Stimulated activated CD4-positive, alpha-beta T cell treated with anti-CD3 and anti-CD28 coated beads, Interleukin-1b, Interleukin-23, amount 100 ng/mL, for 48 hours (primary cell): ENCODE measurements around the gene CDK2.
"Not testable (repeated sequence)": the region's sequence is repeated elsewhere in the genome, so short reads cannot be mapped to it uniquely, and the experiment has no call there.

ENCODE experiments used
- DNase-seq: peaks from one replicate; pipeline ENCODE4 v3.0.0-alpha.2; 2020

The CDK2 gene

GRCh38 chr12:55966408-55967281, at the start of gene CDK2:
Gene CDK2, plus strand, starts transcription at chr12:55966830. Its CDS starts 179 bp downstream, at chr12:55967009.
- DNase-seq = peak; percentile 91

DNA sequence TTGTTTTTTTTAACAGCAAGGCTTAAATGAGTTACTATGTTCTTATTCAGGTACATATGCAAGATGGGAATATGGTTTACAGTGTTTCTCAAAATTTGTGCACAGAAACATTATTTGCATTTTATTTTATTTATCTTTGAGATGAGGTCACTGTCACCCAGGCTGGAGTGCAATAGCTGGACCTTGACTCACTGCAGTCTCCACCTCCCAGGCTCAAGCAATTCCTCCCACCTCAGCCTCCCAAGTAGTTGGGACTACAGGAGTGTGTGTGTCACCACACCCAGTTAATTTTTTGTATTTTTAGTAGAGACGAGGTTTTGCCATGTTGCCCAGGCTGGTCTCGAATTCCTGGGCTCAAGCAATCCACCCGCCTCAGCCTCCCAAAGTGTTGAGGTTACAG, 47.6 kb upstream of the CDK2 start:
- not testable (repeated sequence) for DNase-seq

GRCh38 chr12:55922126-55922525, 44.5 kb upstream of the CDK2 start:
- DNase-seq = no peak

DNA sequence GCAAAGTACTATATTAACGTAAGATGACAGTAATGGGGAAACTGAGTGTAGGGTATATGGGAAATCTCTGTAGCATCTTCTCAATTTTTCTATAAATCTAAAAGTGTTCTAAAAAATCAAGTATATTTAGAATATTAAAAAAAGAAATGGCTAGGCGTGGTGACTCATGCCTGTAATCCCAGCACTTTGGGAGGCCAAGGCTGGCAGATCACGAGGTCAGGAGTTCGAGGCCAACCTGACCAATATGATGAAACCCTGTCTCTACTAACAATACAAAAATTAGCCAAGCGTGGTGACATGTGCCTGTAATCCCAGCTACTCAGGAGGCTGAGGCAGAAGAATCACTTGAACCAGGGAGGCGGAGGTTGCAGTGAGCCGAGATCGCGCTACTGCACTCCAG, 43.0 kb upstream of the CDK2 start:
- DNase-seq = not testable (repeated sequence)

DNA sequence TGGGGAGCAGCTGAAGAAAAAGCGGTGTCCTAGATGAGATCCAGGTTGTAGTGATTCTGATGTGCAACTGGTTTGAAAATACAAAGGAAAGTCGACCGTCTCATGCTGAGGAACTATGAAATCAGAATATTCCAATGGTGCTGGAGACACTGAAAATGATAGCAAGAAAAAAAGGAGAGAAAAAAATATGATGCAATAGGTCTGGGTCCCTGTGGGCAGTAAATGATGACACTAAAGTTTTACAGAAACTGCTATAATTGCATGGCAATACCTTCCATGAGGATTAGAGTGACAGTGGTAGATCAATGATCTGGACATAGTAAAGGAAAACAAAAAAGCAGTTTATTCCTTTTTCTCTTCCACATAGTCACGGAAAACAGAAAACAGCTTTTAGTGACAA, 41.3 kb upstream of the CDK2 start:
- DNase-seq = no peak

DNA sequence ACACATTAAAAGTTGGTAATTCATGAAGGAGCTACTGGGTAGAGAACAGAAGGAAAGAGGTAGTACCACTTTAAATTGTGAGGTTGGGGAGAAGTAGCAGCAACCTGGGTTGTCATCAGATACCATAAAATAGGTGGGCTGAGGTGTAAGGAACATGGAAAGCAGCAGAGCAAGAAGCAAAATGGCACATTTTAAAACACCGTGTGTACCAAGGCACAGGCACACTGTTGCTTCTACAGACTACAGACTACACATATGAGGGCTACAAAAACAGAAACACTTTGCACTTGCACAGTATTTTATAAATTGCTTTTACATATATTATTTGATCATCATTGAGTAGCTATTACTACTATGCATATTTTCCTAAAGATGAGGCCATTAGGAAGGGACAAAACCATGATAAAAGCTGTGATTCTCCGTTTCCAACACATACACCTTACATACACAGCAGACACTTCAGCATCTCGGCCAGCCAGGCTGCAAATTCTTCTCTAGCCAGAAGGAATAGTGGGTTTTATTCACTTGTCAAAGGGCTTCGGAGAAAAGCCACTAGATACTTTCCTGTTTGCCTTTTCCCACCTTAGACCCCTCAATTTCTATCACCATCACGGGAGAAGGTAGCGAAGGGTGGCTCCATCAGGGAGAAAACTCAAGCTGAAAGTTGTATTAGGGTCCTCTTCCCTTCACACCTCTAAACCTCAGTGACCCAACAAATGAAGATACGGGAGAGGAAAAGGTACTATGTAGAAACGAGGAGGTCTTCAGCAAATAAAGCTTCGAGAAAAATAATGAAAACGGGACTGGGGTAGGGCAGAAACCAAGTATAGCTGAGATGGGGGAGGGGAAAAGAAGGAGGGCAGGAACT, 40.5 kb upstream of the CDK2 start:
- DNase-seq = no peak

DNA sequence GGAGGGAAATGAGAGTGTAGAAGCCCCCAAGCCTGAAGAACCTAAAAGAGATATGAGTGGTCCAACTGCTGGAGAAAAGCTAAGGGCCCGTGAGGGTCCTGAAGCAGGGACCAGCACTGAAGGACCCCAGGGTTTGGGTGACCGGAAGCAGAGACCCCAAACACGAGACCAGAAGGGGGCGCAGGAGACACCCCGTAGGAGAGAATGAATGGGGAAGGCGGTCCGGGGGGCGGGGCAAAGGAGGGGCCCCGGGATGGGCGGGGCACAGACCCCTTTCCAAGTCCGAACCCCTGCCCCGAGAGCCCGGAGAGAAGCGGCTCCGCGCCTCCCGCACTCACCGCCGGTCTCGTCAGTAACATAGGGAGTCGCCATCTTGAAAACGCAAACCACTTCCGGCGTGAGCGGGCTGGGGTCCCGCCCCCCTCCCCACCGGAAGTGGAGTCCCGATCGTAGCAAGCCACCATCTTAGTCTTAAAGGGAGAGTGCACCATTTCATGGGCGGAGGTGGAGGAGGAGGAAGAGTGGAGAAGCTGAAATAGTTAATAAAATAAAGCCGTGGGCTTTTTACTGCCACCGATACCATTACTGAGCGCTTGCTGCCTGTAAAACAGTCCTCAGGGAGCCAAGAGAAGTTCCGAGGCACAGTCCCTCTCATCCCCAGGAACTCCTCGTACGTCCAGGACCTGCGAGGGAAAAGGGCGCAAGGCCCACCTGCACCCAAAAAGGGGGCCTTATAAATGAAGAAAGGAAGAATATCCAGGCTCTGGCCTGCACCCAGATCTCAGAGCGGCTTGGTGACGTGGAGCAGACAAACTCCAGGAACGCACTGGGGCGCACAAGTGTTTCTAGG, 39.7 kb upstream of the CDK2 start:
- DNase-seq = peak; percentile 95

DNA sequence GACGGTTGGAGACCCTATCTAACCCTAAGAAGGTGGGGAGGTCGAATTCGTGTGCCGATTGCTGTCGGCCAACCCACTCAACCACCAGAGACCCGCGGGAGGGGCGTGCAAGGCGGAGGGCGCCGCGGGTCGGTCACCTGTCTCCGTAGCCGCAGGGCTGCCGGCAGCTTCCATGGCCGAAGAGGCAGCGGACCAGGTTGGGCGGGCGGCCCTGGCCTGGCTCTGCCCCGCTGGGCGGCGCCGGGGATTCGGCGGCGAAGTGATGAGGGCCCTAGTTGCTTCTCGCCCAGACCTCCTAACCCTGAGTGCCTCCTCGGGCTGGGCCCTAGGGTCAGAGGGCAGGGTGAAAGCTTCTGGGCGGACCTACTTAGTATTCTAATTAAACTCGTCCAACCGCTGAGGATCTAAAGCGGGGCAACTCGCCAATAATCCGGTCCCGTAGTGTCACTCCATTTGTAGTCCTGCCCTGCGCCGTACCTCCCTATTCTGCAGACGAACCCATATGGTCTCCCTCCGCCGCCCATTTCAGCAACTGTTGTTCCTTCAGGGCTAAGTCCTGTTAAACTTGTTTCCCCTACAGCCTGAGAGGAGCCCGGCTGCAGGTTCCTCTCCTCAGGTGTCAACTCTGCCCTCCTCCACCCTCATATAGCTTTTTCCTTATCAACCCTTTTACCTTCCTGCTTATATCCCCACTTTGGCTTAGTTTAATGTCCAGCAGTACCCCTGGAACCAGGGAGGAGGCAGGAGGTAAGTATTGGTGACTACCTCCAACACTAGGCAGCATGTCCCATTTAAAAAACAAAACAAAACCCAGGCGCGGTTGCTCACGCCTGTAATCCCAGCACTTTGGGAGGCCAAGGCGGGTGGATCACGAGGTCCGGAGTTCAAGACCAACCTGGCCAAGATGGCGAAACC, 38.8 kb upstream of the CDK2 start, which contains the start of gene PYM1:
PYM1 (minus strand) TSS at position 307 of the 915 bp plus-strand sequence; CDS start at position 174, 133 bp downstream.
- peak; percentile 80 for DNase-seq

DNA sequence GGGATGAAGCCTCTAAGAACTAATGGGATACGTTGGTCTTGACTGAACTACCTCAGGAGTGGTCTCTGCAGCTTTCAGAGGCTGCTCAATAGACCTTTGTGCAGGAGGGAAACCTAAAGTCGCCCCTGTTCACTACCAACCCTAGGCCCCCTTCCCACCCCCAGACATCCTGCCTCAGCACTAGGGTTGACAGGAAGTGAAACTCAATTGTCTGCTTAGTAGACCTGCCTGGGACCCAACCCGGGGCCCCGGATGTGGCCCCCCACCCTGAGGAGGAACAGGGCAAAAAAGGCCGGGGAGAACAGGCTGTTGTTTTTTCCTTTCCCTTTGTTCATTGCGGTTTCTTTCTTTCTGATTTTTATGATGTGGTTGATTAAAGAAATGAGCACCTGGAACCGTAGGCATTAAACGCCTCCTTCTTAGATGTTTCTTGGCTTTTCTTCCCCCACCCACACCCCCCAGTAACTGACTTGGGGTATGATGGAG, 37.3 kb upstream of the CDK2 start:
- peak; percentile 90 for DNase-seq

DNA sequence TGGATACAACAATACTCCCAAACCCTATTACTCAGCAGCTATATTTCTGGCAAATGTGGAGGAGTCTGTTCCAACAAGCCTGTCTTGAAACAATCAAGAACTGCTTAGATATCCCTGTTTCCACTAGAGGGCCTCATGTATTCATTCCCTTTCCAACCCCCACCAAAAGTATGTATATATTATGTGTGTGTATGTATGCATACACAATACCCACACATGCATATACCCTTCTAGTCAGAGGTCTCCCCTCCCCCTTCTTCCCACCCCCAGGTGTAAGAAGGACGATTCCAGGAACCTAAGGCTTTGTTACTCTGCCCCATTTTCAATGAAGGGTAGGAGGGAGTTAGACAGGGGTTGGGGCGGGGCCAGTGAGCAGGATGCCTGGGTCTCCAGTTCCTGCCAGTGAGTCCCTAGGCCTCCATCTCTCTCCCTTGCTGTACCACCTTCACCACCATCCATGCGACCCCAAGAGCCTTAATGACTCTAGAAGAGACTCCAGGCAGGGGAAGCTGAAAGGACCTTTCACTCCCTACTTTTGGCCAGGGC, 35.8 kb upstream of the CDK2 start, which contains the start of gene DGKA:
DGKA (plus strand) TSS at position 392 of the 546 bp plus-strand sequence. CDS start 5,342 bp downstream, outside the sequence.
- peak; percentile 87 for DNase-seq

GRCh38 chr12:55931317-55931779, 35.3 kb upstream of the CDK2 start:
- no peak for DNase-seq

- DNase-seq = no peak
Measured at GRCh38 chr12:55931780-55932550, 34.7 kb upstream of the CDK2 start.

- DNase-seq = peak; percentile 43
Measured at GRCh38 chr12:55932551-55932910, 34.1 kb upstream of the CDK2 start.

DNA sequence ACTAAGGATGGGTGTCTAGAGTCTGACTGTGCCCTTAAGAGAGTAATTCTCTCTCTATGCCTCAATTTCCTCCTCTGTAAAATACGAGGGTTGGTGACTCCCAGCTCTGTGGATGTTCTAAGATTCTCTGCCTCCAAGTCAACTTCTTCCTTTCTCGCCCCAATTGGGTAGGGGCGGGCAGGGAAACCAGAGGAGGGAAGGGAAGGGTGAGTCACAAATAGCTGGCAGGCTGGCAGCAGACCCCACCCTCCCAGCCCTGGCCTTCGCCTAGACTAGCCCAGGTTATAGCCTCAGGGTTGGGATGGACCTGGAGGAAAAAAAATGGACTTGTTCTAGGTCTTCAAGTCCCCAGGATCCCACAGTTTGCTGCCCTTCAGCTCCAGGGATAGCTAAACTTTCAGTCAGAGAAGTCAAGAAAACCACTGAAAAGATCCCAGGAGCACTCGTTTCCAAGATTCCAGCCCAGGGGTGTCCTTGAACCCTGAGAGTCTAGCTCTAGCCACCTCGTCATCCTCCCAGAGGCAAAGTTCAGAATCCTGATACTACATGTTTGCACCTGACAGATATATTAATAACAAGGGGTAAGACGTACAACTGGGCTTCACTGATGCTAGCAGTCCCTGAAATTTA, 33.3 kb upstream of the CDK2 start:
- DNase-seq = no peak

- no peak for DNase-seq
Measured at GRCh38 chr12:55933799-55934742, 32.6 kb upstream of the CDK2 start.

- no peak for DNase-seq
Measured at GRCh38 chr12:55934773-55935172, 31.9 kb upstream of the CDK2 start.

DNA sequence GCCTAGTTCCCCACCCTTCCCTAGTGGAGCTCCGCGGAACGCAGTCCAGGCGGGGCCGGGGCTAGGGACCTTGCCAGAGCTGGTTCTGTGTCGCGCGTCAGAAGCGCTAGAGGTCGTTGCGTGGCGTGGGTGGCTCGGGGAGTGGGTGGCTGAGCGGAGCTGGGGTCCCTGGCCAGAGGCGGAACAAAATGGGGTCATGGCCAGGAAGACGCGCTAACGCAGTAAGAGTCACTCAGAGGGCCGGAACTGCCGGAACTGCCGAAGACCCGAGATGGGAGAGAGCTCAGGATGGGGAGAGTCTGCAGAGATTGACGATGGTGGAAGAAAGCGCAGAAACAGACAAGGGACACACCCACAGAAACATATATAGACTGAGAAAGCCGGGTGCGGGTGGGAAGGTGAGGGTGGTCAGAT, 30.9 kb upstream of the CDK2 start:
- DNase-seq = peak; percentile 37

DNA sequence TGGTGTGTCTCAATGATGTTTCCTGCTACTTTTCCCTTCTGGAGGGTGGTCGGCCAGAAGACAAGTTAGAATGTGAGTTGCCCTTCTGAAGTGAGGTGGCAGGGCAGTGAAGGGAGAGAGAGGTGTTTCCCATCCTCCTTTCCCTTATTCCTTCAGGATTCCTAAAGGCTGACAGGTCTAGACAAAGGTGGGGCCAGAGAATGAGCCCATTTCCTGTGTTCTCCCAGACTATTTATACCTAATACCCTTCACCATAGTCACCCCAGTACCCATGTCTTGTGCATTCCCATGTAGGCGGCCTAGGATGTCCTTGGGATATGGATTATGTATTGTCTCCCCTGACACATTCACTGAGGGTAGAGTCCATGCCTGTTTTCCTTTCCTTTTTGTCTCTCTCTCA, 28.6 kb upstream of the CDK2 start:
- DNase-seq = no peak
